HG03039 (cell line): ENCODE measurements around the gene FAM177A1.
A peak's percentile ranks its signal among the peaks of the same experiment; 100 is the strongest.
"Not testable (repeated sequence)": the region's sequence is repeated elsewhere in the genome, so short reads cannot be mapped to it uniquely, and the experiment has no call there.

Experiments used
- ATAC-seq: cut with Tn5 transposase; IDR thresholded peaks from one replicate; pipeline ENCODE4 v1.9.1; 2021; ENCODE audit warnings: mild to moderate bottlenecking, moderate library complexity; ENCODE audit not compliant: unreplicated experiment

FAM177A1 gene

DNA sequence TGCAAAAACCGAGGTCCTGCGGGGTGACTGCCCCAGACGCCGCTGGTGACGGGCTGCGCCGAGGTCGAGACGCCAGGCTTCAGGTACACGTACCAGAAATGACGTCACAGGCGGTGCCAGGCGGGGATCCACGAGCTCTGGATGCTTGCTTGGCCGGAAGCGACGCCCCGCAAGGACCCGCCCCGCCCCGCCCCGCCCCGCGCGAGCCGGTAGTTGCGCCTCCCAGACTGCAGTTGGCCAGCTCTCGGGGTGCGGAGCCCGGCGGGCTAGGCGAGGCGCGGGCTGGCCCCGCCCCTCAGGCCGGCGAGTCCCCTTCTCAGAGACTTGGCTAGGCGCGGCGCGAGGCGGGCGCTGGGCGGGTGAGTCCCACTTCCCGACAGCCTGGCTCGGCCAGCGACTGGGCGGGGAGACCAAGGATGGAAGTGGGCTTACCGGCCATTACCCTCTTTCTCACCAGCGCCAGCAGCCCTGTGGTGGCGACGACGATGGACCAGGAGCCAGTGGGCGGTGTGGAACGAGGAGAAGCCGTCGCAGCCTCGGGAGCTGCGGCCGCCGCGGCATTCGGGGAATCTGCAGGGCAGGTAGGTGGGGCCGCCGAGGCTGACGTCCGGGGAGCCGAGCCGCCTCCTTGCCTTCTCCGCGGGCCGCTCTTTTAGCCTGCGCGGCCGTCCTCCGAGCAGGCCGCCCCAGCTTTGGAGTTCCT is at the start of gene FAM177A1:
Gene FAM177A1, plus strand, starts transcription at position 225 of the 703 bp plus-strand sequence. Its CDS starts 192 bp downstream, at position 417.
- peak; percentile 89 for ATAC-seq

GRCh38 chr14:34997762-34998161 is 48.3 kb upstream of the FAM177A1 start:
- ATAC-seq, result no peak

GRCh38 chr14:34999500-34999899 is 46.6 kb upstream of the FAM177A1 start:
- ATAC-seq, result no peak

DNA sequence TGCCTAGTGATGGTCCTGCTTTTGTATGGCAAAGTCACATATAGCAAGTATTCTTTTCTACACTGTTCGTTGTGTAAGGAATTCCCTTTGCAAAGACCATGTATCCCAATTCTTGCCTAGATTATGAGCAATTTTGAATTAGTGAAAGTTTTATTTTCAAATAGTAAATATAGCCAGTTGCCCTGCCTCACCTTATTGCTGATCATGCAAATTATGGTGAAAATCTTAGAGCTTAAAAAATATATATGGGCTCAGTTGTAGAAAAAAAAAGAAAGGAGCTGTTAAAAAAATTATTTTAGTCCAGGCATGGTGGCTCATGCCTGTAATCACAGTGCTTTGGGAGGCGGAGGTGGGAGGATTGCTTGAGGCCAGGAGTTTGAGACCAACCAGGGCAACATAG is 44.5 kb upstream of the FAM177A1 start:
- ATAC-seq, result no peak

DNA sequence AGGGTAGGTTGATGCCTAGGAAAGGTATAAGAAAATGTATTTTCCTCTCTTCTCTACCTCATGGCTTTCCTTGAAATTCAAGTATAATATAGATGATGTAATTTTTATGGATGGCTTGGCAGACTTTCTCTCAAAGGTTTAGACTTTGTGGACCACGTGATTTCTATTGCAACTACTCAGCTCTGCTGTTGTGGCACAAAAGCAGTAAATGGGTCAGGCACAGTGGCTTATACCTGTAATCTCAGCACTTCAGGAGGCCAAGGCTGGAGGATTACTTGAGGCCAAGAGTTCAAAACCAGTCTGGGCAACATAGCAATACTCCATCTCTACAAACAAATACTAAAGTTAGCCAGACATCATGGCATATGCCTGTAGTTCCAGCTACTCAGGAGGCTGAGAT is 41.2 kb upstream of the FAM177A1 start:
- no peak for ATAC-seq

- ATAC-seq, result no peak
These were observed 29.5 kb upstream of the FAM177A1 start for GRCh38 chr14:35016568-35016967.

DNA sequence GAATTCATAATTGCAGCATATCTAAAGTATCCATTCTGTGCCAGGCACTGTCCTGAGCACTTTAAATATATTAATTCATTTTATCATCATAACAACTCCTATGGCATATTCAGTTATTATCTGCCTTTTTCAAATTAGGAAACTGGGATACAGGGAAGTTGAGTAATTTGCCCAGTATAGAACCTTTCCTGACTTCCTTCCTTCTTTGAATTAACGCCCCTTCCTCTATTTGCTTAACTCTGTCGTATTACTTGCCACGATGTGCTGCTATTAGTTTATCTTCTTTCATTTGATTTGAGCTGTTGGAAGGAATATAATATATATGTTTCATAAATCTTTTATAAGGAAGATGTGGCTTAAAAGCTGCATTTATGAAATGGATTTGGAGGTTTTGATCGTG is 25.4 kb upstream of the FAM177A1 start:
- ATAC-seq, result no peak

DNA sequence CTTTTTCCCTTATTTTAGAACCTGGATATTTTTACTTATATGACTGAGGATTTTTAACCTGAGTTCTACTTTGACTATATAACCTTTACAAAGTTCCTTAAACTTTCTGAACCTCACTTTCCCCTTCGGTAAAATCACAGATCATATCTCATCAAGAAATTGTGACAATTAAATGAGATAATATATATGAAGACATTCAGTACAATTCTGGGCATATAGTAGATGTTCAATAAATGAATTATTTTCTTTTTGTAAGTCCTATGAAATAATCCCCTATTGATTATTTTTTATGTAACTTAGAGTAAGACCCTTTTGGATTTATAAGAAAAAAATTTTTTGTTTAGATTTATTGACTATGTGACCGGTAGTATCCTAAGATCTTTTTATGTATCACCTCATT is 17.6 kb upstream of the FAM177A1 start:
- ATAC-seq, result no peak

- ATAC-seq, result no peak
These were observed 13.5 kb upstream of the FAM177A1 start for GRCh38 chr14:35032562-35032961.

GRCh38 chr14:35034440-35034833 is 11.6 kb upstream of the FAM177A1 start:
- ATAC-seq, result no peak

DNA sequence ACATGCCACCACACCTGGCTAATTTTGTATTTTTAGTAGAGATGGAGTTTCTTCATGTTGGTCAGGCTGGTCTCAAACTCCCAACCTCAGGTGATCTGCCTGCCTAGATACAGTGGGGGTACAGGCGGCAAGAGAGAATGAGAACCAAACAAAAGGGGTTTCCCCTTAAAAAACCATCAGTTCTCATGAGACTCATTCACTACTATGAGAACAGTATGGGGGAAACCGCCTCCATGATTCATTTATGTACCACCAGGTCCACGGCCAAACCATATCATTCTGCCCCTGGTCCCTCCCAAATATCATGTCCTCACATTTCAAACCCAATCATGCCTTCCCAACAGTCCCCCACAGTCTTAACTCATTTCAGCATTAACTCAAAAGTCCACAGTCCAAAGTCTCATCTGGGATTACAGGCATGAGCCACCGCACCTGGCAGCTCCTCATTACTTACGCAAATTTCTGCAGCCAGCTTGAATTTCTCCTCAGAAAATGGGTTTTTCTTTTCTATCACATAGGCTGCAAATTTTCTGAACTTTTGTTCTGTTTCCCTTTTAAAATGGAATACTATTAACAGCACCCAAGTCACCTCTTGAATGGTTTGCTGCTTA is 11.0 kb upstream of the FAM177A1 start:
- not testable (repeated sequence) for ATAC-seq

DNA sequence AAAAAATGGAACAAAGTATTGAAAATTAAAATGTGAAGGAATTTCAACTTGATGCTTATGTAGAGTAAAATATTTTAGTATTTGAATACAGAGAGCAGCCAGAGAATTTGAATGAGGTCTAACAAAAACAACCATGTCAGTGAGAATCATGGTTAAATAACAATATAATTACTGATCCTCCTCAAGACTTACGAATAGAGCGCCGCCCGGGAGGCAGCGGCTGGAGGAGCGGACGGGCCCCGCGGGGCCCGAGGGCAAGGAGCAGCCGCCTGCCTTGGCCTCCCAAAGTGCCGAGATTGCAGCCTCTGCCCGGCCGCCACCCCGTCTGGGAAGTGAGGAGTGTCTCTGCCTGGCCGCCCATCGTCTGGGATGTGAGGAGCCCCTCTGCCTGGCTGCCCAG is 7.8 kb upstream of the FAM177A1 start:
- not testable (repeated sequence) for ATAC-seq

DNA sequence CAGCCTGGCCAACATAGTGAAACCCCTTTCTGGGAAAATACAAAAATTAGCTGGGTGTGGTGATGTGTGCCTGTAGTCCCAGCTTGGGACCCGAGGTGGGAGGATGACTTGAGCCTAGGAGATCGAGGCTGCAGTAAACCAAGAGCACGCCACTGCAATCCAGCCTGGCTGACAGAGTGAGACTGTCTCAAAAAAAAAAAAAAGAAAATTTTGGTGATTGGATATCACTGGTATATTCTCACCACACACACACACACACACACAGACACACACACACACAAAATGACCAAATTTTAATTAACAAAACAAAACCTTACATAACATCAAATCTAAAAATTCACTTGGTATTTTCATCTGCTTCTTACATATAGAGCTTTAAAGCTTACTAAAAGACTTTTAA is 3.4 kb upstream of the FAM177A1 start:
- no peak for ATAC-seq

DNA sequence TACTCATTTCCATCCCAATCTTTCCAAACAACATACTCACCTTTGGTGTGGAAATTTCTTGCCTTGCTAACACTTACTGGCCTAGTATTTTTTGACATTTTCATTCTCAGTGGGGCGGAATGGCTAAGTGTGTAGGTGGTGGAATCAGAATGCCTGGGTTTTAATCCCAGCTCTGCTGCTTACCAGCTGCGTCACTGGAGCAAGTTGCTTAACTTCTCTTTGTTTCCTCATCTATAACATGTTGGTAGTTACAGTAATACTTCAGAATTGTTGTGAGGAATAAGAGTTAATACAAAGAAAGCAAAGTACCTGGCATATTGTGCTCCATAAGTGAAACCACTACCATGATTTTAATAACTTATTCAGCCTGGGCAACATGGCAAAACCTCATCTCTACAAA is 3.0 kb upstream of the FAM177A1 start:
- ATAC-seq, result no peak

DNA sequence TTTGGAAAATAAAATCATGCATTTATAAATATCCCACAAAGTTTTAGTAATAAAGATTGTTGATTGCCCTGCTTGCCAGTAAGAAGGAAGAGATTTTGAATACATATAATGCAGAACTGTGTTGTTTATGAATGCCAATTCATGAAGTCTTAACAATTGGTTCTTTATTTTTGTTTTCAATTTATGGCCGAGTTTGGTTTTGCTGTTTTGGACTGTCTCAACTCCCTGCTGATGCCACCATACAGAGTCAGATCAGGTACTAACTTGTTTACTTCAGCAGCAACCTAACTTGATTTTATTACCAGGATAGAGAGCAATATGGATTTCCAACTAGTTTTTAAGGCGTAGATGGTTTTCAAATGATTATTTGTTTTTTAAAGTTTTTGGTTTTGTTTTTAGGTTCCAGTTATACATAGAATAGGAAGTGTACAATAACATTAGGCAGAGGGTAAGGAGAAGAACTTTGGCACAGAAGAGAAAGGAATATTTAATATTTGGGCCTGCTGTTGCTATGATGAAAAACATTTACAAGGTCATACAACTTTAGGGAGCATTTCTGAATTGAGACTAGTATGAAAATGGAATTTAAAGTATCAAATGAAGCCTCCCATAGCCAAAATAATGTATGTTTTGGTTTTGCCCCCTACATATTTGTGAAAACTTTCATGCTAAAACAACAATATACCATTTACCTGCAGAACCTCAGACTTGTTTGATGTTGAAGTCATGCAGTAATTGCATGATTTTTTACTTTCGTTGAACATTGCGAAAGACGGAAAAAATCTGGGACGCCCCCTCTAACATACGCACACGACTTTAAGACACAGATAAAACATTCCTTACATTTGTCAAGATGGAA is 904 bp upstream of the FAM177A1 start:
- no peak for ATAC-seq

- no peak for ATAC-seq
These were observed 349 bp upstream of the FAM177A1 start for GRCh38 chr14:35045798-35046047.

- ATAC-seq, result peak; percentile 27
These were observed 872 bp downstream of the FAM177A1 start for GRCh38 chr14:35046751-35047536.

- ATAC-seq, result no peak
These were observed 2.0 kb downstream of the FAM177A1 start for GRCh38 chr14:35047976-35048513.

- no peak for ATAC-seq
These were observed 4.6 kb downstream of the FAM177A1 start for GRCh38 chr14:35050652-35051051.

GRCh38 chr14:35051796-35052195 is 5.7 kb downstream of the FAM177A1 start:
- no peak for ATAC-seq

GRCh38 chr14:35052637-35053036 is 6.6 kb downstream of the FAM177A1 start:
- ATAC-seq, result no peak
